ENCODE results near the gene TFAP2A. TPM values are rescaled to one million over a fixed set of nuclear protein-coding genes. Genes with fewer than 3 reads are reported as not detected.

Gene TFAP2A
- polyA plus RNA-seq, 1 donor (not counting 4 experiments of a cell fraction or from before 2014, with no cell fraction given), result 30.2 TPM

GRCh38 chr6:10448096-10448495 lies 33.2 kb upstream of the TFAP2A start:
- H3K36me3 ChIP-seq (ENCODE audit: control insufficient read depth in 2 of 2, extremely low read depth in 1 of 2, insufficient read depth in 2 of 2, low read length in 2 of 2), result peaks cover 0 to 2% of the 10 kb centered on the region in 2 experiments
- H4K20me1 ChIP-seq (ENCODE audit: control insufficient read depth, extremely low read depth, insufficient read depth, low read length), result no peaks in the 10 kb centered on the region
- no peak overlapping the region for H2AFZ ChIP-seq (ENCODE audit: control insufficient read depth, low read length)
- no peak overlapping the region for H3K4me2 ChIP-seq (ENCODE audit: control insufficient read depth, extremely low read depth, insufficient read depth, low read depth, low read length)
- DNase-seq (ENCODE audit: low read depth, low spot score), result no peak
- dilution Hi-C loops (cut with MboI; ENCODE audit: extremely low pct_ligation_motif_present, low sequenced_read_pairs), result no loop called here
- H3K79me2 ChIP-seq (ENCODE audit: control insufficient read depth, insufficient read depth, low read length), result no peaks in the 10 kb centered on the region
- H3K9me1 ChIP-seq (ENCODE audit: control insufficient read depth, extremely low read depth, insufficient read depth, low read length), result no peaks in the 10 kb centered on the region
- no peaks in the 10 kb centered on the region for H3K9me3 ChIP-seq (ENCODE audit: control insufficient read depth, low read depth, low read length)
- no peak overlapping the region for H3K4me3 ChIP-seq (ENCODE audit: control insufficient read depth in 2 of 3, extremely low read depth in 1 of 3, insufficient read depth in 2 of 3, low read depth in 1 of 3, low read length in 3 of 3)
- peaks cover 34% of the 10 kb centered on the region for H3K4me1 ChIP-seq (ENCODE audit: control insufficient read depth, extremely low read depth, insufficient read depth, low read length)
- H3K27me3 ChIP-seq (ENCODE audit: control insufficient read depth, extremely low read depth, insufficient read depth, low read length), result no peaks in the 10 kb centered on the region
- H3K9ac ChIP-seq (ENCODE audit: control insufficient read depth, extremely low read depth, insufficient read depth, low read length), result no peak overlapping the region
- TF ChIP-seq EZH2 (IDR thresholded peaks at IDR 0.05; ENCODE audit: low read length), result no peak
- FAIRE-seq, result peak; percentile 34
- no peak overlapping the region for H3K27ac ChIP-seq (ENCODE audit: control insufficient read depth, insufficient read depth, low read length)

DNA sequence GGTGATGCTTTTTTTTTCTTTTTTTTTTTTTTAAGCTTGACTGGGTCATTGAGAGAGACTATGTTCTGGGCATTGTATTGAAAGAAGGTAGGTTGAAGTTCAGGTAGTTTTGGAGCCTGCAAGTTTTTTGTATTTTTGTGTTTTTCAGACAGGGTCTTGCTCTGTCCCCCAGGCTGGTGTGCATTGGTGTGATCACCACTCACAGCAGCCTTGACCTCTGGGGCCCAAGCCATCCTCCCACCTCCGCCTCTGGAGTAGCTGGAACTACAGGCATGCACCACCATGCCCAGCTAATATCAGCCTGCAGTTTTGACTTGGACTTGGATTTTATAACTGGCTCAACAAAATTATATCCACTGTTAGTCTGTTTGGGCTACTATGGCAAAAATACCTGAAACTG lies 31.7 kb upstream of the TFAP2A start:
- Histone ChIP-seq H3K27ac (ENCODE audit: control insufficient read depth, insufficient read depth, low read length) (no peak overlapping the region), H3K36me3 (ENCODE audit: control insufficient read depth in 2 of 2, extremely low read depth in 1 of 2, insufficient read depth in 2 of 2, low read length in 2 of 2) (no peaks in the 10 kb centered on the region), H3K79me2 (ENCODE audit: control insufficient read depth, insufficient read depth, low read length) (no peaks in the 10 kb centered on the region), H3K27me3 (ENCODE audit: control insufficient read depth, extremely low read depth, insufficient read depth, low read length) (no peaks in the 10 kb centered on the region), H3K9me1 (ENCODE audit: control insufficient read depth, extremely low read depth, insufficient read depth, low read length) (no peaks in the 10 kb centered on the region), H3K9me3 (ENCODE audit: control insufficient read depth, low read depth, low read length) (no peaks in the 10 kb centered on the region), H3K4me2 (ENCODE audit: control insufficient read depth, extremely low read depth, insufficient read depth, low read depth, low read length) (no peak overlapping the region), H2AFZ (ENCODE audit: control insufficient read depth, low read length) (no peak overlapping the region), H3K4me1 (ENCODE audit: control insufficient read depth, extremely low read depth, insufficient read depth, low read length) (peaks cover 34% of the 10 kb centered on the region), H4K20me1 (ENCODE audit: control insufficient read depth, extremely low read depth, insufficient read depth, low read length) (no peaks in the 10 kb centered on the region), H3K9ac (ENCODE audit: control insufficient read depth, extremely low read depth, insufficient read depth, low read length) (no peak overlapping the region), H3K4me3 (ENCODE audit: control insufficient read depth in 2 of 3, extremely low read depth in 1 of 3, insufficient read depth in 2 of 3, low read depth in 1 of 3, low read length in 3 of 3) (no peak overlapping the region)
- TF ChIP-seq EZH2 (IDR thresholded peaks at IDR 0.05; ENCODE audit: low read length) (no peak), CTCF (optimal IDR thresholded peaks at IDR 0.05 in 1 of 3, IDR thresholded peaks at IDR 0.05 in 1 of 3, conservative IDR thresholded peaks at IDR 0.05 in 1 of 3; ENCODE audit: extremely low read depth in 1 of 3, insufficient read depth in 2 of 3, low read length in 3 of 3) (no peak)
- FAIRE-seq, result no peak
- dilution Hi-C loops (cut with MboI; ENCODE audit: extremely low pct_ligation_motif_present, low sequenced_read_pairs), result no loop called here
- no peak for DNase-seq (ENCODE audit: low read depth, low spot score)

DNA sequence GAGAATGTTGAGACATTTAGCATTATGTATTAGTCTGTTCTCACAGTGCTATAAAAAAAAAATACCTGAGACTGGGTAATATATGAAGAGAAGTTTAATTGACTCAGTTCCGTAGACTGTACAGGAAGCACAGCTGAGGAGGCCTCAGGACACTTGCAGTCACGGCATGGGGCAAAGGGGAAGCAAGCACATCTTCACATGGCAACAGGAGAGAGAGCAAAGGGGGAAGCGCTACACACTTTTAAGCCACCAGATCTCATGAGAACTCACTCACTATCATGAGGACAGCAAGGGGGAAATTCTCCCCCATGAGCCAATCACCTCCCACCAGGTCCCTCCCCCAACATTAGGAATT lies 26.8 kb upstream of the TFAP2A start:
- peak overlapping the region; percentile 64 for H3K9ac ChIP-seq (ENCODE audit: control insufficient read depth, extremely low read depth, insufficient read depth, low read length)
- peak overlapping the region; percentile 83 for H3K27ac ChIP-seq (ENCODE audit: control insufficient read depth, insufficient read depth, low read length)
- no peak overlapping the region for H3K4me3 ChIP-seq (ENCODE audit: control insufficient read depth in 2 of 3, extremely low read depth in 1 of 3, insufficient read depth in 2 of 3, low read depth in 1 of 3, low read length in 3 of 3)
- TF ChIP-seq EZH2 (IDR thresholded peaks at IDR 0.05; ENCODE audit: low read length), result no peak
- TF ChIP-seq CTCF (optimal IDR thresholded peaks at IDR 0.05 in 1 of 3, IDR thresholded peaks at IDR 0.05 in 1 of 3, conservative IDR thresholded peaks at IDR 0.05 in 1 of 3; ENCODE audit: extremely low read depth in 1 of 3, insufficient read depth in 2 of 3, low read length in 3 of 3), result no peak
- no peaks in the 10 kb centered on the region for H3K9me1 ChIP-seq (ENCODE audit: control insufficient read depth, extremely low read depth, insufficient read depth, low read length)
- H3K4me2 ChIP-seq (ENCODE audit: control insufficient read depth, extremely low read depth, insufficient read depth, low read depth, low read length), result peak overlapping the region; percentile 42
- H4K20me1 ChIP-seq (ENCODE audit: control insufficient read depth, extremely low read depth, insufficient read depth, low read length), result no peaks in the 10 kb centered on the region
- H3K36me3 ChIP-seq (ENCODE audit: control insufficient read depth in 2 of 2, extremely low read depth in 1 of 2, insufficient read depth in 2 of 2, low read length in 2 of 2), result no peaks in the 10 kb centered on the region
- DNase-seq (ENCODE audit: low read depth, low spot score) (no peak), FAIRE-seq (no peak)
- no peaks in the 10 kb centered on the region for H3K9me3 ChIP-seq (ENCODE audit: control insufficient read depth, low read depth, low read length)
- H2AFZ ChIP-seq (ENCODE audit: control insufficient read depth, low read length), result peak overlapping the region; percentile 45
- H3K27me3 ChIP-seq (ENCODE audit: control insufficient read depth, extremely low read depth, insufficient read depth, low read length), result no peaks in the 10 kb centered on the region
- dilution Hi-C loops (cut with MboI; ENCODE audit: extremely low pct_ligation_motif_present, low sequenced_read_pairs), result no loop called here
- H3K4me1 ChIP-seq (ENCODE audit: control insufficient read depth, extremely low read depth, insufficient read depth, low read length), result peaks cover 19% of the 10 kb centered on the region
- no peaks in the 10 kb centered on the region for H3K79me2 ChIP-seq (ENCODE audit: control insufficient read depth, insufficient read depth, low read length)
